ENCODE results near the gene TSC22D1. TPM values are rescaled to one million over a fixed set of nuclear protein-coding genes. Genes with fewer than 3 reads are reported as not detected.

The TSC22D1 gene
- total RNA-seq, 1 donor from 2014 or later = 35.7 TPM

GRCh38 chr13:44385847-44386246 lies 190.3 kb downstream of the TSC22D1 start:
- no peak for DNase-seq (ENCODE audit: low read depth, low spot score)

DNA sequence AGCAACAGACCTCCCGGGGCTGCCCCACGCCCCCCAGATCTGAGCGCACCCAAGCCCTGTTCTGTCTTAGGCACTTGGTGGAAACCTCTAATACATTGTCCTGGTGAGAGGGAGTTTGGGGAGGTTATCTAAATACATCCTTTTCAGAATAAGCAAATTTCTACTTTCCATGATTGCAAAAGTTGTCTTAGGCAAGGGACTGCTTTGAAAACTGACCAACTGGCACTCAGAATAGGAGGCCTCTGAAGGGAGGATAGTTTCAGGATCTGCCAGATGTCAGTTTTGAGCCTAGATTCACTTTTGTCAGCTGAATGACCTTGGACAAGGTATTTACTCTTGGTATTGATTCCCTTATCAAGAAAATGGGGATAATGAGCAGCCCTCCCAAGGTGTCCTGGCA lies 190.7 kb downstream of the TSC22D1 start:
- no peak for DNase-seq (ENCODE audit: low read depth, low spot score)

DNA sequence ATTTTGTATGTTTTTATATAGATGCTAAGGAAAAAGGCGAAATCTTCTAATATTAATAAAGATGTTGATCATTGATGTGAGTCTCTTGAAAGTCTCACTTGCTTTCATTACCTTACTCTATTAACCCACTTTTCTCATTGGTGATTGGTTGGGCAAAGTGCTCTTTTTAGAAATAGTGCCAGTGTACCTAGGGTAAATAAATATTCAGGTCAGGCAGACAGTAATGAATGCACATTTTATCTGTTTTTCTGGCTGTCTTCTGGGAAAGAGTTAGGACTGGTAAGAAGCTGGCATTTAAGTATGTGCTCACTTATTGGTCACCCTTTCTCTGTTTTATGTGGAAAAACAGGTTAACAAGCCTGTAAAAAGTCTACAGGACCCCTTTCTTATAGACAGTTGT lies 191.4 kb downstream of the TSC22D1 start:
- DNase-seq (ENCODE audit: low read depth, low spot score) = no peak

DNA sequence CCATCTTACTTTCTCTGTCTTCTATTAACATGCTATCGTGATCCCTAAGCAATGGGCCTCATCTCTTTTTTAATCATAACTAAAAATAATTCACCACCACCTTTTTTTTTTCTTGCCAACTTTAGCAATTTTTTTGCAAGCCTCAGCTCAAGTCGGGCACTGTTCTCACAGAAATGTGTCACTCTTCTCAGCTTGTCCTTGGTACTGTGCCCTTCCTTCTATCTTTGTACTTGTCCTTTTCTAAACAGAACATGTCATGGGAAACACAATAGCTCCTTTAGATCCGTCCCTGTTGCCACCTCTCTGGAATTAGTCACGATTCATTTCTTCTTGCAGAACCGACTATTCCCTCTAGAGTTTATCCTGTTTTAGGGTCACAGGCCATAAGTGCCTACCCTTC lies 192.2 kb downstream of the TSC22D1 start:
- DNase-seq (ENCODE audit: low read depth, low spot score) = no peak

GRCh38 chr13:44382635-44383145 lies 193.4 kb downstream of the TSC22D1 start:
- no peak for DNase-seq (ENCODE audit: low read depth, low spot score)

Other genes with a start within 250 kb of the TSC22D1 start
- 0.26 and 0.35 TPM in 2 replicates for gene SERP2, start 202.5 kb downstream of the TSC22D1 start, total RNA-seq

All from pulmonary artery endothelial cell (primary cell).